Glomerular visceral epithelial cell (primary cell): ENCODE data around the gene SEZ6L2.
"Not testable (repeated sequence)": the region's sequence is repeated elsewhere in the genome, so short reads cannot be mapped to it uniquely, and the experiment has no call there.

ENCODE experiments used
- DNase-seq: peaks from one replicate; pipeline ENCODE4 v3.0.0-alpha.2; 2016; ENCODE audit errors: extremely low spot score

The SEZ6L2 gene

GRCh38 chr16:29891525-29892457 lies 7.6 kb downstream of the SEZ6L2 start:
- no peak for DNase-seq

- DNase-seq = not testable (repeated sequence)
Measured at GRCh38 chr16:29889372-29889771, 10.0 kb downstream of the SEZ6L2 start.

DNA sequence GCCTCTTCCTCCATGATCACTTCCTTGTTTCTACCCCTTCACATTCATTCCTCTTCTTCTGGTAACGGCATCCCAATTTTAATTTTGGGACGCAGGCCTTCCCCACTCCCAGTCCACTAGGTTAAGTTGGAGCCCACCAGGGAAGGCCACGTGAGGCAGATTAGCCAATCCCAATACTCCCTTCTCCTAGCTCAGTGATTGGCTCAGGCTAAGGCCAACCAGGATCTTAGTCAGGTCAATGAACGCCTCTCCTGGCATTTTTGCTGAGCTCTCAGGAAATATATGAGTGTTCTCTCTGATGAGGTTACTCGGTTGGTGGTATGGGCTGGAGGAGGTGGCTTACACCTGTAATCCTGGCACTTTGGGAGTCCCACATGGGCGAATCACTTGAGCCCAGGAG lies 15.4 kb downstream of the SEZ6L2 start:
- DNase-seq = no peak

- no peak for DNase-seq
Measured at GRCh38 chr16:29881050-29881449, 18.3 kb downstream of the SEZ6L2 start.

DNA sequence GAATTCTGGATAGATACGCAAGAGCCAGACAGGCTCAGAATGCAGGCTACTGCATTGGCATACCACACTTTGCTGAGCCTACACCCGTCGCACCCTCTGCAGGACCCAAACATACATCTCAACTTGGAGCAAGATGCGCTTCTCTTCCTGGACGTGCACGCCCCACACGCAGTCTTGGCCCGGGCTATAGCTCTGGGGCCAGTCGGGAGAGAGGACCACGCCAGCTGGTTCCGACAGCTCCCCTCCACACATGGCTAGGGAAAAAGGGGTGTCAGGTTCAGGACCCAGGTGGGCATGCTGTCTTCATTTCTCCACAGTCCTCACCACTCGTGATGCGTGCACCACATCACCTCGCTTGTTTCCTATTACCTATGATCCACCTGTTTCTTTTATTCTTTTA lies 21.2 kb downstream of the SEZ6L2 start:
- DNase-seq = no peak

GRCh38 chr16:29877266-29877961 lies 21.9 kb downstream of the SEZ6L2 start:
- no peak for DNase-seq

GRCh38 chr16:29876594-29877249 lies 22.6 kb downstream of the SEZ6L2 start:
- DNase-seq = no peak

GRCh38 chr16:29876217-29876593 lies 23.1 kb downstream of the SEZ6L2 start:
- DNase-seq = no peak

DNA sequence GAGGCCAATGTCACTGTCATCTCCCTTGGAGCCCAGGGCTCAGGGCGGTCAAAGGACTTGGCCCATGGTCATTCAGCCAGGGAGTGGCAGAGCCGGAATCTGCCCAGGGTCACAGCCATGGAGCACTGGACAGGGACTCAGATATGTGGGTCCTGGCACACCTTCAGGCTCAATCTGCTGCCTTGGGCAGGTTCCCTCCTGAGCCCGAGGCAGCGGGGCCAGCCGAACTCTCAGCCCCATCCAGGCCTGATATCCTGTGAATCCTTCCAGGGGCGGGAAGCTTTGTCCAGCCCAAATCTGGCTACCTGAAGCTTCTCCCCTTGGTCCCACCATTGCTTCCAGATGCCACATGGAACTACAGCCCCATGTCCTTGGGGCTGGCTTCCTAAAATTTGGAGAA lies 24.1 kb downstream of the SEZ6L2 start:
- no peak for DNase-seq

DNA sequence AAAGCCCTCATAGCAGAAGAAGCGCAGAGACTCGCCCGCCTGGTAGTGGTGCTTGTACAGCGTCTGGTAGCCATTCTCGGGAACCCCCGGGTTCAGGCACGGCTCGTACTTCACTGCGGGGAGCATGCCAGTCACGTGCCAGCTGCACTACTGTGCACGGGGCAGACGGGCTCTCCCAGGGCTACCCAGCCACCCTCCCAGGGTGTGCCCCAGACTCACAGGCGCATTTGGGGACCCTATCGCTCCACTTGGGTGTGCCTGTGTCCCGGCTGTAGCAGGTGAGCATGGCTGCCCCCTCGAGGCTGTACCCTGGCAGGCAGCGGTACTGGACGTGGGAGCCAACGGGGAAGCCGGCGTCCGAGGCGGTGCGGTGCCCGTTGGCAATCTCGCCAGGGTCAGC lies 26.0 kb downstream of the SEZ6L2 start:
- DNase-seq = no peak

- DNase-seq = no peak
Measured at GRCh38 chr16:29871822-29872546, 27.4 kb downstream of the SEZ6L2 start.

- not testable (repeated sequence) for DNase-seq
Measured at GRCh38 chr16:29869067-29869466, 30.3 kb downstream of the SEZ6L2 start.

DNA sequence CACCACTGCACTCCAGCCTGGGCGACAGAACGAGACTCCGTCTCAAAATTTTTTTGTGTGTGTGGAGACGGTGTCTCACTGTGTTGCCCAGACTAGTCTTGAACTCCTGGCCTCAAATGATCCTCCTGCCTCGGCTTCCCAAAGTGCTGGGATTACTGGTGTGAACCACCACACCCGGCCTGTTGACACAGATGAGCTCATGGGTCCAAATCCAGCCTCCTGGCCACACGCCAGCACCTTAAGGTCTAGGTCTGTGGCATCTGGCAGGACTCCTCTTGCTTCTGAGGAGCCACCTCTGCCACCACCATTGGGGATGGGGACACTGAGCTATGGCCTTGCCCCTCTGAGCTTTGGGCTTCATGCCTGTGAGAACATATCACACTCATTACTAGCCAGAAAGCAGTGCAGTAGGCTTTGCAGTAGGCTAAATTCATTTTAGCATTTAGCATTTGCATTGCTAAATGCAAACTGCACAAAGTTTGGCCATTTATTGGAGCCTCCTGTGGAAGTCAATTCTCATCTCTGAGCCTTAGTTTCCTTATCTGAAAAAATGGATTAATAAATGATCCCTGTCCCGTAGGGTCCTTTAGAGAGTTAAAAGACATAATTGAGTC lies 30.8 kb downstream of the SEZ6L2 start:
- no peak for DNase-seq

- DNase-seq = no peak
Measured at GRCh38 chr16:29864205-29864604, 35.1 kb downstream of the SEZ6L2 start.

DNA sequence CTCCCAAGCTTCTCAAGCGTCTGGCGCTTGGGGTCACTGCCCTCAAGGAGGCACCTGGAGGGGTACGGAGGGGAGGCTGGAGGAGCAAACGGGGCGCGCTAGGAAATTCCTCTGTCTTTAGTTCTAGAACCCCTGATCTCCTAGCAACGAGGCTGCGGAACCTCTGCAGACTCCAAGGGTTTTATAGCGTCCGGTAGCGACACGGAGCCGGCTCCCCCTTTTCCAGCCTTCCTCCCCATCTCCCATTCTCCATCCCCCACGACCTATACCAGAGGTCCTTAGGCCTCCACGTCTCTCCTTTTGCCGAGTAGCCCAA lies 35.7 kb downstream of the SEZ6L2 start:
- DNase-seq = no peak

DNA sequence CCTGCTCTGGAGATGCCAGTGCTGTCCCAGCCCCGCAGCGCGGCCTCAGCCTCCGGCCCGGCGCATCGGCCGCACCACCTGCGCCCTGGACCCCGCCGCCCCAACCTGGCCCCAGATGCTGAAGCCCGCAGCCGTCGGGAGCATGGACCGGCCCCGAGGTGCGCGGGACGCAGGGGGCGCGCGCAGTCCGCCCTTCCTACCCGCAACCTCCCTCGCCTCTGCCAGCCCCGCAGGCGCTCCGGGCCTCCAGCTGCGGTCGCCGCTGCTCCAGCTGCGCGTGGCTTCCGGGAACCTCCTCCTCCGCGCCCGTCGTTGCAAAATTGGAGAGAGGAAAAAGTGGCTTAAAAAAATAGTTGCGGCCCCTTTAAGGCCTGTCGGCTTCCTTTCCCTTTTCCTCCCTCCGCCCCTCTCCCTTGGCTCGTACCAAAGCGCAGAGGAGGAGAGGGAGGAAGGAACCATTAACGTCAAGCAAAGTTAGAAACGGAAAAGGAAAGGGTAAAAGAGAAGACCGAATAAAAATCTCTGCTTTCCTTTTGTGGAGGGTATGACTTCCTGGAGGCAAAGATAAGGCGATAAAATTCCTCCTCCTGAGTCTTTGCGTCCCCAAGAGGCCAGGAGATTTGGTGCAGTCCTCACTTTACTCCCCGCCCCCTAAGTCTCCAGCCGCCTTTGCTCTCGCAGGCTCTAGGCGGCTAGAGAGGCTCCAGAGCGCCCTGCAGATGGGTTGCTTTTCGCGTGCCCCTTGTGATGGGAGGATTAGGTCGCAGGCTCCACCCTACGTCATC lies 36.3 kb downstream of the SEZ6L2 start, which contains the start of gene CDIPT:
CDIPT (minus strand) TSS at position 343 of the 785 bp plus-strand sequence. CDS start 369 bp downstream, outside the sequence.
- peak; percentile 94 for DNase-seq

DNA sequence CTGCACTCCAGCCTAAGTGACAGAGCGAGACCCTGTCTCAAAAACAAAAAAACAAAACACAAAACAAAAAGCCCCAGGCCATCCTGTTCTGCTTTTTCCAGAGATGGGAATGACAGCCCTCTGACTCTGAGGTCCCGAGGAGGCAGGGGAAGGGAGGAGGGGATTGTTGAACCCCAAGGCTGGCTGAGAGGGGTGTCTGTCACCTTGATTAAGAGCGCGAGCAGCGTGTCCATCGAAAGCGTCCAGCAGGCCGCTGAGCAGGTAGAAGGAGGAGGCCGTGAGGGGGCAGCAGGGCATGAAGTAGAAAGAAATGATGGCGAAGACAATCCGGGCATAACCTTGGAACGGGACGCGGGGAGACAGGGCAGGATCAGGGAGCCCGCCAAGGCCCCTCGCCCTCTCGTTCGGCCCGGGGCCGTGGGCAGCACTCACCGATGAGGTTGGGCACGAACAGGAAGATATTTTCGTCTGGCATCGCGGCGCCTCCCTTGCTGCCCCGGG lies 36.9 kb downstream of the SEZ6L2 start:
- DNase-seq = peak; percentile 17

DNA sequence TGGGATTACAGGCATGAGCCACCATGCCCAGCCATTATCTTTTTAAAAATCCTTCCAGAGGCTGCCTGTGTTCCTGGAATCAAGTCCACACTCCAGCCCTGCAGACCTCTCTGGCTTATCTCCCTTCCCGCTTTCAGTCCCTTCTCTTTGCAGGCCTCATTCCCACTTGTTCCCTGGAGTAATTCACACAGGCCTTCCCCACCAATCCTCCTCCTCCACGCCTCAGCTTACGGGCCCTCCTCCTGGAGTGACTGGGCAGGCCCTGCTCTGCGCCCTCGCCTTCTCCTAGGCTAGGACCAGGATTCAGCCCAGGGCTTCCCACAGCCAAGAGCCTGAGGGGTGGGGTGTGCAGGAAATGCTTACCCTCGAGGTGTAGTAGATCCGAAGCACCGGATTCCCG lies 39.1 kb downstream of the SEZ6L2 start:
- no peak for DNase-seq

- no peak for DNase-seq
Measured at GRCh38 chr16:29858974-29859373, 40.4 kb downstream of the SEZ6L2 start.

- no peak for DNase-seq
Measured at GRCh38 chr16:29858149-29858849, 41.1 kb downstream of the SEZ6L2 start.
